HCT116 (cell line): ENCODE measurements around the gene RHPN2. TPM values are rescaled to one million over a fixed set of nuclear protein-coding genes. Genes with fewer than 3 reads are reported as not detected.

Experiments used
- ATAC-seq: fragments of 200-7000 bp; cut with Tn5 transposase; 2 replicates; pipeline ENCODE4 v1.9.1; 2020; ENCODE audit warnings: mild to moderate bottlenecking, moderate library complexity
- BruUV-seq: library from RNA; stranded (reverse); fragments of 400-500 nt; replicated peaks from 2 replicates; lab custom pipeline; 2021; lab: Mats Ljungman, UMichigan
- CTCF ChIA-PET: fragments of 300-600 bp; sonication (Branson Sonifier 250); formaldehyde crosslinking; loops from one replicate; lab custom pipeline; 2021; ENCODE audit warnings: antibody characterized with exemption; lab: Charles Lee
- POLR2A ChIA-PET: fragments of 300-600, 350-600 bp; sonication (Branson Sonifier 250); formaldehyde crosslinking; loops from one replicate; lab custom pipeline; 2021; ENCODE audit warnings: antibody characterized with exemption; lab: Charles Lee
- RAD21 ChIA-PET, 2 experiments: fragments of 300-600 bp; sonication (Branson Sonifier 250); formaldehyde crosslinking; loops; one replicate each; lab custom pipeline; 2023; ENCODE audit warnings: low total read pairs in 2 of 2; ENCODE audit not compliant: uncharacterized antibody in 2 of 2, unreplicated experiment in 2 of 2, low non-redundant PET in 1 of 2; lab: Charles Lee
- DNase-seq: peaks from one replicate; pipeline ENCODE4 v3.0.0-alpha.2; 2010; ENCODE audit warnings: low read depth, low spot score
- H2AFZ ChIP-seq: fragments of 200-600 bp; shearing (Covaris generic), sonication (generic); 2 replicates; pipeline ENCODE4 v1.6.1; 2017; ENCODE audit warnings: low read depth, mixed run types, mixed read lengths, antibody characterized with exemption, low read length; ENCODE audit not compliant: poor library complexity, severe bottlenecking
- H3K27ac ChIP-seq: 2 replicates; pipeline ENCODE4 v1.5.1; 2012; ENCODE audit warnings: low read depth, low read length
- H3K27me3 ChIP-seq: fragments of 200-600 bp; sonication (generic); 2 replicates; pipeline ENCODE4 v1.6.1; 2016; ENCODE audit warnings: mixed run types, low read length, mixed read lengths; ENCODE audit not compliant: insufficient read depth
- H3K36me3 ChIP-seq, 2 experiments: fragments of 200-500 bp in 1 of 2; fragments of 200-600 bp in 1 of 2; sonication (Bioruptor generic) in 1 of 2; sonication (generic) in 1 of 2; 2 replicates each; pipeline versions ENCODE4 v1.5.1 to v1.6.1; 2014 to 2016; ENCODE audit warnings: low read length in 2 of 2, inconsistent platforms in 1 of 2, mixed read lengths in 1 of 2, mixed run types in 1 of 2; ENCODE audit not compliant: insufficient read depth in 2 of 2, control insufficient read depth in 1 of 2
- H3K4me1 ChIP-seq, 2 experiments: fragments of 200-600 bp in 1 of 2; sonication (generic) in 1 of 2; 2 replicates each; pipeline versions ENCODE4 v1.5.1 to v1.6.1; 2012 to 2017; ENCODE audit warnings: low read length in 2 of 2, inconsistent platforms in 1 of 2, mild to moderate bottlenecking in 1 of 2, mixed read lengths in 1 of 2, mixed run types in 1 of 2, moderate library complexity in 1 of 2; ENCODE audit not compliant: insufficient read depth in 2 of 2, control insufficient read depth in 1 of 2
- H3K4me2 ChIP-seq: fragments of 200-600 bp; sonication (generic); 2 replicates; pipeline ENCODE4 v1.6.1; 2017; ENCODE audit warnings: mixed run types, low read length, mixed read lengths
- H3K4me3 ChIP-seq, 2 experiments: fragments of 200-600 bp in 1 of 2; sonication (generic) in 1 of 2; replicated peaks in 1 of 2; 2 replicates each; pipeline ENCODE4 v1.5.1; 2011 to 2016; ENCODE audit warnings: low read length in 2 of 2, control low read depth in 1 of 2, low read depth in 1 of 2, mild to moderate bottlenecking in 1 of 2, mixed read lengths in 1 of 2, mixed run types in 1 of 2
- H3K79me2 ChIP-seq: fragments of 200-600 bp; sonication (generic); 2 replicates; pipeline ENCODE4 v1.6.1; 2017; ENCODE audit warnings: mild to moderate bottlenecking, mixed run types, low read length, moderate library complexity, mixed read lengths; ENCODE audit not compliant: insufficient read depth
- H3K9ac ChIP-seq: fragments of 200-600 bp; sonication (generic); 2 replicates; pipeline ENCODE4 v1.6.1; 2016; ENCODE audit warnings: low read length, mixed read lengths
- H3K9me2 ChIP-seq: fragments of 200-600 bp; sonication (generic), shearing (Covaris generic); 2 replicates; pipeline ENCODE4 v1.6.1; 2017; ENCODE audit warnings: mixed run types, mild to moderate bottlenecking, moderate library complexity; ENCODE audit not compliant: insufficient read depth
- H3K9me3 ChIP-seq, 2 experiments: fragments of 200-500 bp in 1 of 2; fragments of 200-600 bp in 1 of 2; sonication (Bioruptor generic) in 1 of 2; sonication (generic) in 1 of 2; 2 replicates each; pipeline ENCODE4 v1.6.1; 2014 to 2017; ENCODE audit warnings: low read length in 2 of 2, mixed read lengths in 2 of 2, inconsistent platforms in 1 of 2, low read depth in 1 of 2, mild to moderate bottlenecking in 1 of 2, mixed run types in 1 of 2, moderate library complexity in 1 of 2; ENCODE audit not compliant: control insufficient read depth in 1 of 2, insufficient read depth in 1 of 2
- H4K20me1 ChIP-seq: fragments of 200-600 bp; sonication (generic), shearing (Covaris generic); 2 replicates; pipeline ENCODE4 v1.6.1; 2017; ENCODE audit warnings: mixed run types, mild to moderate bottlenecking, moderate library complexity; ENCODE audit not compliant: insufficient read depth
- CBX3 ChIP-seq: IDR thresholded peaks from 2 replicates; pipeline ENCODE4 v1.6.1; 2012; ENCODE audit warnings: low read depth
- CTCF ChIP-seq, 3 experiments: fragments of 200-600 bp in 1 of 3; sonication (generic) in 1 of 3; IDR thresholded peaks in 2 of 3; conservative IDR thresholded peaks in 1 of 3; 2 replicates each; pipeline ENCODE4 v1.5.1; 2012 to 2017; ENCODE audit warnings: low read depth in 2 of 3, low read length in 2 of 3, antibody characterized with exemption in 1 of 3, borderline replicate concordance in 1 of 3, control low read depth in 1 of 3, mild to moderate bottlenecking in 1 of 3, mixed read lengths in 1 of 3, mixed run types in 1 of 3, moderate library complexity in 1 of 3; ENCODE audit not compliant: insufficient read depth in 1 of 3
- EGR1 ChIP-seq: IDR thresholded peaks from 2 replicates; pipeline ENCODE4 v1.6.1; 2012; ENCODE audit warnings: low read depth
- ELF1 ChIP-seq: IDR thresholded peaks from 2 replicates; pipeline ENCODE4 v1.6.1; 2012; ENCODE audit warnings: low read depth, borderline replicate concordance
- EZH2 ChIP-seq: fragments of 200-600 bp; sonication (generic); IDR thresholded peaks from 2 replicates; pipeline ENCODE4 v1.6.1; 2017; ENCODE audit warnings: antibody characterized with exemption, mixed run types
- JUND ChIP-seq: IDR thresholded peaks from 2 replicates; pipeline ENCODE4 v1.6.1; 2012
- POLR2A ChIP-seq: IDR thresholded peaks from 2 replicates; pipeline ENCODE4 v1.7.0; 2011; ENCODE audit warnings: borderline replicate concordance; ENCODE audit not compliant: insufficient read depth, insufficient read length; ENCODE audit errors: extremely low read depth
- RAD21 ChIP-seq: IDR thresholded peaks from 2 replicates; pipeline ENCODE4 v1.6.1; 2012; ENCODE audit warnings: low read depth, mild to moderate bottlenecking
- SP1 ChIP-seq: IDR thresholded peaks from 2 replicates; pipeline ENCODE4 v1.6.1; 2012; ENCODE audit warnings: low read depth
- intact Hi-C: fragments of 100-400 bp; cut with micrococcal nuclease; formaldehyde crosslinking; loops from 2 replicates; pipeline ENCODE4 v1.10.0; 2022
- total RNA-seq: library from RNA; stranded (reverse); gene quantifications from one replicate; pipeline ENCODE4 v1.2.1, GENCODE V29; 2021; ENCODE audit not compliant: unreplicated experiment

RHPN2 gene
- total RNA-seq, 1 experiment from 2014 or later, result 33.3 TPM

- TF ChIP-seq RAD21 (no peak), EGR1 (no peak), EZH2 (no peak), CTCF (IDR thresholded peaks at IDR 0.05 in 2 of 3, conservative IDR thresholded peaks at IDR 0.05 in 1 of 3; ENCODE audit: borderline replicate concordance in 1 of 3, insufficient read depth in 1 of 3, low read depth in 2 of 3, low read length in 2 of 3) (no peak), JUND (no peak), POLR2A (no peak), SP1 (no peak), CBX3 (no peak)
These were observed 45.6 kb upstream of the RHPN2 start (continued) for GRCh38 chr19:33110137-33110910.

- Histone ChIP-seq H3K4me3 (no peak overlapping the region), H3K4me1 (no peaks in the 10 kb centered on the region), H3K36me3 (peaks cover 4 to 5% of the 10 kb centered on the region in 2 experiments), H3K4me2 (no peak overlapping the region), H3K9ac (no peak overlapping the region), H3K9me3 (no peaks in the 10 kb centered on the region), H2AFZ (no peak overlapping the region), H4K20me1 (no peaks in the 10 kb centered on the region), H3K79me2 (no peaks in the 10 kb centered on the region), H3K27me3 (no peaks in the 10 kb centered on the region), H3K9me2 (no peaks in the 10 kb centered on the region), H3K27ac (no peak overlapping the region)
- no peak for ATAC-seq
- RAD21 ChIA-PET, result no interaction called here
- no peak for TF ChIP-seq EGR1
- no peak for TF ChIP-seq CTCF (IDR thresholded peaks at IDR 0.05 in 2 of 3, conservative IDR thresholded peaks at IDR 0.05 in 1 of 3; ENCODE audit: borderline replicate concordance in 1 of 3, insufficient read depth in 1 of 3, low read depth in 2 of 3, low read length in 2 of 3)
- no peak for TF ChIP-seq ELF1
- no peak for TF ChIP-seq POLR2A
- intact Hi-C loops, result no loop called here
- CTCF ChIA-PET, result no interaction called here
- no peak for DNase-seq
- no TSS peak for BruUV-seq
- POLR2A ChIA-PET, result no interaction called here
These were observed 43.5 kb upstream of the RHPN2 start for GRCh38 chr19:33108161-33108560.
